HL-60/S4 treated with retinoic acid at 250 ng/mL for 4 days and 3 days (cell line): ENCODE data around the gene NPIPA3.
"Not testable (repeated sequence)": the region's sequence is repeated elsewhere in the genome, so short reads cannot be mapped to it uniquely, and the experiment has no call there.

ENCODE experiments used
- in situ Hi-C: fragments of 300-500 bp; cut with MboI; formaldehyde crosslinking; loops from 2 replicates; pipeline ENCODE4 v1.7.0; 2022; ENCODE audit warnings: low sequenced_read_pairs

Gene NPIPA3

DNA sequence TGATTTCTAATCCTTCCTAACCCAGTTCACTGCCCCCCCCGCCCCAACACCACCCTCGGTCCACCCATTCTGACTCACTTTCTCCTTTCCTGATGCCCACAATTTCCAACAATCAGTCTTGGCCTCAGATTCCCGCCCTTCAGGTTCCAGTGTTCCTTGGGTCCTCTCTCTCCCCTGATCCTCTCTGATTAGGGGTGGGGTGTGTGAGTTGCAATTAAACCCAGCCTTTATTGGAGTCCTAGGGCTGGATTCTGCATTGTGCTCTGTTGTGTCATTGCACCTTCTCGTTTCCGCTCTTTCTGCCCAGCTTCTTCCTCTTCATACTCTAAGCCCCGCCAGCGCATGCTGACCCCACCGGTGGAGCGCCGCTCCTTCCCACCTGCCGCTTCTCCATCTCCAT is 38.6 kb downstream of the NPIPA3 start:
- in situ Hi-C loops, result not testable (repeated sequence)

DNA sequence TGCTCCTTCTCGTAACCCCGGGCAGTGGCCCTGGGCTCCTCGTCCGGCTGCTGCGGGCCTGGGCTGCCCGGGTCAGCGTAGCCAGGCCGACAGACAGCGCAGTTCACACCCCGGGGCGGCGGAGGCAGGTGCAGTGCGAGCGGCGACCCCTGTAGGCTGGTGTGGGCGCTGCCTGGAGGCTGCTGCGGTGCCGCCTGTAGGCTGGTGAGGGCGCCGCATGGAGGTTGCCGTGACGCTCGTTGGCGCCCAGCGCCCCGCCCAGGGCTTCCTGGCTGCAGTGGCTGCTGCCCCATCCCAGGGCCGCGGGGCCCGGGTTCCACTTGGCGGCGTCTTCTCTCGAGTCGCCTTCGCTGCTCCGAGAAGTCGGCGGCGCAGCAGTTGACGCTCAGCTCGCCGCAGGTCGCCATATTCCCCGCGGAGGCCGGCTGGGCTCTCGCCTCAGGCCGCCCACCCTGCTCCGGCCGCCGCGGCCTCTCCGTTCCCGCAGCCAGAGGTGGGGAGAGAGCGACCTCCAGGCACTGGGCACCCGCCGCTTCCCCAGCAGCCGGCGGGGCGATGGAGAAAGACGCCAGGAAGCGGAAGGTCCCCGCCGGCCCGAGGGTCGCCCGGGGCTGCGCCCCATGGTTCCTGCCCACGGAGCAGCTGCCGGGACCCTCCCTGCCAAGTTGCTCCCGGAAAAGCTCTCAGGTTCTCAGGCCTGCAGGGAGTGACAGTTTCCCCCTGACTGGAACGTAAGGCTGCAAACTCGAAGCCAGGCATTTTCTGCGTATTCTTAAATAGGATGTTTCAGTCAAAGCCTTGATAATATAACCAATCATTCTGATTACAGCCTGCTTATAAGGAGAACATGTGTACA is 39.3 kb downstream of the NPIPA3 start, which contains the start of gene NPIPA2:
Gene NPIPA2 (plus strand): TSS at position 261 of the 856 bp plus-strand sequence. CDS start 5,533 bp downstream, outside the sequence.
- in situ Hi-C loops, result not testable (repeated sequence)

DNA sequence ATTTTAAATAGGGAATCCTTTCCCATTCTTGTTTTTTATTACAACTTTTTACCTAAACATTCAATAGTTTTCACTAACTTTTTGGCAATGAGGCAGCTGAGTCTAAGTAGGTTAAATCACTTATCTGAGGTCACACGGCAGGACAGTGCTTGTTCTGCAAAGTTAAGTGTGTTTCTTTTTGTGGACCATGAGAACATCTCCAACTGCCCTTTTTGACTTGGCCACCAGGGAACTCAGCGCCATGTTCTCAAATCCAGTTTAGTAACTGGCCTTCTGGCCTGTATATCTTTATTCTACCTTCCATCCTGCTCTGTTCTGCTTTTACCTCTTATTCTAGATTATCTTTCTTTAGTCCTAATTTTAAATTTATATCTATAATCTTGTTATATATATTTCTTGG is 70.4 kb downstream of the NPIPA3 start:
- in situ Hi-C loops, result not testable (repeated sequence)

DNA sequence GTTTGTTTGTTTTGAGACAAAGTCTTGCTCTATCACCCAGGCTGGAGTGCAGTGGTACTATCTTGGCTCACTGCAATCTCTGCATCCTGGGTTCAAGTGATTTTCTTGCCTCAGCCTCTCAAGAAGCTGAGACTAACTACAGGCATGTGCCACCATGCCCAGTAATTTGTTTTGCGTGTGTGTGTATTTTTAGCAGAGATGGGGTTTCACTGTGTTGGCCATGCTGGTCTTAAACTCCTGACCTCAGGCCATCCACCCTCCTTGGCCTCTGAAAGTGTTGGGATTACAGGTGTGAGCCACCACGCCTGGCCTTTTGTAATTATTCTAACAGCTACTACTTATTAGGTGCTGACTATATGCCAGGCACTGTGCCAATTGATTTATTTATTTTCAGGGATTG is 72.4 kb downstream of the NPIPA3 start:
- in situ Hi-C loops, result not testable (repeated sequence)
